PC-3 (cell line): ENCODE data around the gene RTKN. TPM values are rescaled to one million over a fixed set of nuclear protein-coding genes. Genes with fewer than 3 reads are reported as not detected.

Experiments
- ATAC-seq: fragments of 200-7000 bp; cut with Tn5 transposase; 2 replicates; pipeline ENCODE4 v1.9.1; 2020; ENCODE audit warnings: mild to moderate bottlenecking, moderate library complexity
- BruUV-seq: library from RNA; stranded (reverse); fragments of 400-500 nt; replicated peaks from 2 replicates; lab custom pipeline; 2021; lab: Mats Ljungman, UMichigan
- CTCF ChIA-PET: fragments of 300-600 bp; sonication (Branson Sonifier 250); formaldehyde crosslinking; loops from one replicate; lab custom pipeline; 2022; ENCODE audit warnings: antibody characterized with exemption; lab: Charles Lee
- POLR2A ChIA-PET: fragments of 300-600 bp; sonication (Branson Sonifier 250); formaldehyde crosslinking; loops from one replicate; lab custom pipeline; 2022; ENCODE audit warnings: antibody characterized with exemption; ENCODE audit not compliant: unreplicated experiment; lab: Charles Lee
- DNase-seq: peaks from one replicate; pipeline ENCODE4 v3.0.0-alpha.2; 2015
- H2AFZ ChIP-seq: fragments of 300-600 bp; sonication (generic); 2 replicates; pipeline ENCODE4 v1.6.0; 2016; ENCODE audit warnings: antibody characterized with exemption, low read length
- H3F3A ChIP-seq: fragments of 300-600 bp; sonication (generic); one replicate; pipeline ENCODE4 v1.6.0; 2017; ENCODE audit warnings: antibody characterized with exemption, low read length, control low read depth, mild to moderate bottlenecking; ENCODE audit not compliant: unreplicated experiment
- H3K27ac ChIP-seq: fragments of 300-600 bp; sonication (generic); 2 replicates; pipeline ENCODE4 v1.5.1; 2016; ENCODE audit warnings: mild to moderate bottlenecking, low read length
- H3K27me3 ChIP-seq: fragments of 300-600 bp; sonication (generic); 2 replicates; pipeline ENCODE4 v1.6.1; 2016; ENCODE audit warnings: low read length, mixed read lengths
- H3K36me3 ChIP-seq: fragments of 300-600 bp; sonication (generic); 2 replicates; pipeline ENCODE4 v1.6.1; 2016; ENCODE audit warnings: low read depth, mixed run types, low read length, mixed read lengths
- H3K4me1 ChIP-seq: fragments of 300-600 bp; sonication (generic); 2 replicates; pipeline ENCODE4 v1.5.1; 2016; ENCODE audit warnings: low read length; ENCODE audit not compliant: insufficient read depth
- H3K4me2 ChIP-seq: fragments of 300-600 bp; sonication (generic); 2 replicates; pipeline ENCODE4 v1.6.0; 2016; ENCODE audit warnings: low read length
- H3K4me3 ChIP-seq: fragments of 300-600 bp; sonication (generic); 2 replicates; pipeline ENCODE4 v1.5.1; 2016; ENCODE audit warnings: mild to moderate bottlenecking, low read length, mixed read lengths
- H3K79me2 ChIP-seq: fragments of 300-600 bp; sonication (generic); 2 replicates; pipeline ENCODE4 v1.6.1; 2017; ENCODE audit warnings: low read length, mixed read lengths
- H3K9ac ChIP-seq: fragments of 300-600 bp; sonication (generic); 2 replicates; pipeline ENCODE4 v1.6.0; 2016; ENCODE audit warnings: mild to moderate bottlenecking, low read length
- H3K9me2 ChIP-seq: fragments of 300-600 bp; sonication (generic); replicated peaks from 2 replicates; pipeline ENCODE4 v1.6.1; 2016; ENCODE audit warnings: mixed run types, low read length, mixed read lengths
- H3K9me3 ChIP-seq: fragments of 300-600 bp; sonication (generic); 2 replicates; pipeline ENCODE4 v1.6.1; 2016; ENCODE audit warnings: low read length, mixed read lengths
- H4K20me1 ChIP-seq: fragments of 300-600 bp; sonication (generic); 2 replicates; pipeline ENCODE4 v1.6.1; 2016; ENCODE audit warnings: low read length, mixed read lengths
- EZH2 ChIP-seq: fragments of 300-600 bp; sonication (generic); IDR thresholded peaks from one replicate; pipeline ENCODE4 v1.6.1; 2017; ENCODE audit warnings: antibody characterized with exemption, mild to moderate bottlenecking, low read length; ENCODE audit not compliant: unreplicated experiment
- EZH2phosphoT487 ChIP-seq: fragments of 300-600 bp; sonication (generic); IDR thresholded peaks from 2 replicates; pipeline ENCODE4 v1.6.1; 2018; ENCODE audit warnings: mild to moderate bottlenecking, antibody characterized with exemption, low read length, borderline replicate concordance
- intact Hi-C: fragments of 100-400 bp; cut with micrococcal nuclease; formaldehyde crosslinking; loops from 2 replicates; pipeline ENCODE4 v1.9.0; 2023
- total RNA-seq: library from RNA; depleted of rRNA; stranded (reverse); fragments of >200 nt; gene quantifications from 2 replicates; pipeline ENCODE4 v1.2.3, GENCODE V29; 2014
- TF ChIP-seq, protein P1 (sequence below): fragments of 300-600 bp; sonication (generic); conservative IDR thresholded peaks from 2 replicates; pipeline ENCODE4 v1.5.1; 2017; ENCODE audit warnings: antibody characterized with exemption, low read depth, mild to moderate bottlenecking, low read length

Gene RTKN
- total RNA-seq, 1 experiment from 2014 or later = 90.5 TPM

DNA sequence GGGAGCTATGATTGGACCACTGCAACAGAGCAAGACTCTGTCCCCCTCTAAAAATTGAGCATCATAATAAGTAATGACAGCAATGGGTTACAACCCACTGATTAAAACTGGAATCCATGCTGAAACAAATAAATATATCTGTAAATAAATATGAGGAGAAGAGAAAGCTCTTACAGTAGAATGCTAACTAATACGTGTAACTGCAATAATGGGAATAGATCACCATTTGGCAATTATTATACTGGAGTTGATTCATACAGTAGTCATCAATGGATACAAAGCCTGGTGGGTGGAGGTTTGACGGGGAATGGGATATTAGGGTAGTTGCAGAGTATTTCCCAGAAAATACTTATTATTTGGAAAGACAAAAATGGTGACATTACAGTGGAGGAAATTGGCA lies 7.0 kb upstream of the RTKN start:
- Histone ChIP-seq H3K36me3 (no peaks in the 10 kb centered on the region), H3K4me3 (no peak overlapping the region), H2AFZ (no peak overlapping the region), H3K4me2 (no peak overlapping the region), H3K79me2 (no peaks in the 10 kb centered on the region), H3K9ac (no peak overlapping the region), H3K27ac (no peak overlapping the region), H3K4me1 (peaks cover 7% of the 10 kb centered on the region), H3F3A (no peaks in the 10 kb centered on the region), H3K9me3 (no peaks in the 10 kb centered on the region), H4K20me1 (no peaks in the 10 kb centered on the region), H3K27me3 (no peaks in the 10 kb centered on the region), H3K9me2 (no peaks in the 10 kb centered on the region)
- intact Hi-C loops = no loop called here
- no peak for ATAC-seq
- DNase-seq = peak; percentile 37
- ChIA-PET CTCF (no interaction called here), POLR2A (no interaction called here)
- TF ChIP-seq EZH2 (no peak), EZH2phosphoT487 (no peak)
- TF ChIP-seq, protein P1, sequence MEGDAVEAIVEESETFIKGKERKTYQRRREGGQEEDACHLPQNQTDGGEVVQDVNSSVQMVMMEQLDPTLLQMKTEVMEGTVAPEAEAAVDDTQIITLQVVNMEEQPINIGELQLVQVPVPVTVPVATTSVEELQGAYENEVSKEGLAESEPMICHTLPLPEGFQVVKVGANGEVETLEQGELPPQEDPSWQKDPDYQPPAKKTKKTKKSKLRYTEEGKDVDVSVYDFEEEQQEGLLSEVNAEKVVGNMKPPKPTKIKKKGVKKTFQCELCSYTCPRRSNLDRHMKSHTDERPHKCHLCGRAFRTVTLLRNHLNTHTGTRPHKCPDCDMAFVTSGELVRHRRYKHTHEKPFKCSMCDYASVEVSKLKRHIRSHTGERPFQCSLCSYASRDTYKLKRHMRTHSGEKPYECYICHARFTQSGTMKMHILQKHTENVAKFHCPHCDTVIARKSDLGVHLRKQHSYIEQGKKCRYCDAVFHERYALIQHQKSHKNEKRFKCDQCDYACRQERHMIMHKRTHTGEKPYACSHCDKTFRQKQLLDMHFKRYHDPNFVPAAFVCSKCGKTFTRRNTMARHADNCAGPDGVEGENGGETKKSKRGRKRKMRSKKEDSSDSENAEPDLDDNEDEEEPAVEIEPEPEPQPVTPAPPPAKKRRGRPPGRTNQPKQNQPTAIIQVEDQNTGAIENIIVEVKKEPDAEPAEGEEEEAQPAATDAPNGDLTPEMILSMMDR = no peak
- BruUV-seq = no TSS peak

- Histone ChIP-seq H3K4me2 (no peak overlapping the region), H3K9me3 (no peaks in the 10 kb centered on the region), H3K4me3 (no peak overlapping the region), H3K9ac (no peak overlapping the region), H3K9me2 (no peaks in the 10 kb centered on the region), H2AFZ (no peak overlapping the region), H4K20me1 (no peaks in the 10 kb centered on the region), H3K79me2 (no peaks in the 10 kb centered on the region), H3K36me3 (no peaks in the 10 kb centered on the region), H3K4me1 (peaks cover 10% of the 10 kb centered on the region), H3F3A (no peaks in the 10 kb centered on the region), H3K27me3 (no peaks in the 10 kb centered on the region), H3K27ac (no peak overlapping the region)
- no TSS peak for BruUV-seq
- no peak for TF ChIP-seq EZH2phosphoT487
- TF ChIP-seq, protein P1 = no peak
- ATAC-seq = no peak
- intact Hi-C loops = no loop called here
- no peak for DNase-seq
- CTCF ChIA-PET = no interaction called here
- POLR2A ChIA-PET = no interaction called here
Measured at GRCh38 chr2:74447230-74447999, 5.7 kb upstream of the RTKN start.
